Vagina (tissue), 2 donors: ENCODE data around the gene LIMK2.

Experiments
- POLR2AphosphoS5 ChIP-seq, 2 donors: sonication (generic); formaldehyde crosslinking; IDR thresholded peaks; one replicate each; pipeline ENCODE4 v1.9.0; 2017; ENCODE audit warnings: antibody characterized with exemption in 2 of 2, mild to moderate bottlenecking in 2 of 2, low read depth in 1 of 2; ENCODE audit not compliant: insufficient read depth in 1 of 2
- TF ChIP-seq, protein P1 (sequence below), 3 experiments: fragments of 450-650 bp in 2 of 3; fragments of 200-600 bp in 1 of 3; sonication (generic) in 1 of 3; IDR thresholded peaks; one replicate each; pipeline ENCODE4 v1.5.1; 2017 to 2019; ENCODE audit warnings: antibody characterized with exemption in 3 of 3, mild to moderate bottlenecking in 2 of 3, moderate library complexity in 2 of 3

GRCh38 chr22:31192513-31192912, 19.6 kb upstream of the LIMK2 start:
- TF ChIP-seq, protein P1, sequence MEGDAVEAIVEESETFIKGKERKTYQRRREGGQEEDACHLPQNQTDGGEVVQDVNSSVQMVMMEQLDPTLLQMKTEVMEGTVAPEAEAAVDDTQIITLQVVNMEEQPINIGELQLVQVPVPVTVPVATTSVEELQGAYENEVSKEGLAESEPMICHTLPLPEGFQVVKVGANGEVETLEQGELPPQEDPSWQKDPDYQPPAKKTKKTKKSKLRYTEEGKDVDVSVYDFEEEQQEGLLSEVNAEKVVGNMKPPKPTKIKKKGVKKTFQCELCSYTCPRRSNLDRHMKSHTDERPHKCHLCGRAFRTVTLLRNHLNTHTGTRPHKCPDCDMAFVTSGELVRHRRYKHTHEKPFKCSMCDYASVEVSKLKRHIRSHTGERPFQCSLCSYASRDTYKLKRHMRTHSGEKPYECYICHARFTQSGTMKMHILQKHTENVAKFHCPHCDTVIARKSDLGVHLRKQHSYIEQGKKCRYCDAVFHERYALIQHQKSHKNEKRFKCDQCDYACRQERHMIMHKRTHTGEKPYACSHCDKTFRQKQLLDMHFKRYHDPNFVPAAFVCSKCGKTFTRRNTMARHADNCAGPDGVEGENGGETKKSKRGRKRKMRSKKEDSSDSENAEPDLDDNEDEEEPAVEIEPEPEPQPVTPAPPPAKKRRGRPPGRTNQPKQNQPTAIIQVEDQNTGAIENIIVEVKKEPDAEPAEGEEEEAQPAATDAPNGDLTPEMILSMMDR (IDR thresholded peaks at IDR 0.05): no peak
- TF ChIP-seq POLR2AphosphoS5 (IDR thresholded peaks at IDR 0.05; ENCODE audit: insufficient read depth in 1 of 2, low read depth in 1 of 2): no peak
